ENCODE data around the gene PIM1.

The PIM1 gene

DNA sequence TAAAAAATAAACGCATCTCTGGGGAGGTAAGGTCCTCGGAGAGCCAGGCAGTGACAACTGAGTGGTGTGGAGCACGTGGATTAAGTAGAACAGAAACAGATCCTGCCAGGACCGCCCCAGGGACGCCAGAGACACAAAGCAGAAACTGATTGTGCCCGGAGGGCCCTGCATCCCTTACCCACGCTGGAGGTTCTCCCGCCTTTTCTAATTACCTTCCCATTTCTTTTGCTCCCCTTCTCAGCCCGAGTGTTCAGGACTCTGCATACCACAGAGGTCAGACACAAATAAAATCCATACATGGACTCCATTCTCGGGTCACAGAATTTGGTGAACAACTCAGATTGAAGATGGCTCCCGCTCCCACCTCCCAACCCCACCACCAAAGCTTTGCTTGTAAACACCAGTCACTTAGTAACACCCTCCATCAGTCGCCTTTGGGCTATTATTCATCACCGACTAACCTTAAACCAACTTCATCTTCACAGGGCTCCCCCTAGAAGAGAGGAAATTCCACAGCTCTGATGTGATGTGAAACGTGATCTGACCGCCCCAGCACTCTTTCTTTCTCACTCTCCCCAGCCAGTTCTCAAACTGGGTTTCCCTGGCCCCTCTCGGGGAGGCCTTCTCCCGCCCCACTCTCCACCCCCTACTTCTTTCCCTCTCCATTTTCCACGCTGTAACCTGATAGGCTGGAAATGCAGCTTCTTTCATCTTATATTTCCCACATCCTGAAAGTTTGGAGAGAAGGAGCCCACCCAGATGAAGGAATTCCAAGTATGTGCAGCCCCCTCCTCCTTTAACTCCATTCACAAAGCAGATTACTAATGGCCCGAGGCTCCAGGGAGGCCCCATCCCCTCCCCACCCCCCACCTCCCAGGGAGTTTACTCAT lies 32.5 kb upstream of the PIM1 start:
- no peak for DNase-seq

GRCh38 chr6:37138856-37139229 lies 31.1 kb upstream of the PIM1 start:
- no peak for DNase-seq

GRCh38 chr6:37139230-37139962 lies 30.6 kb upstream of the PIM1 start:
- no peak for DNase-seq

DNA sequence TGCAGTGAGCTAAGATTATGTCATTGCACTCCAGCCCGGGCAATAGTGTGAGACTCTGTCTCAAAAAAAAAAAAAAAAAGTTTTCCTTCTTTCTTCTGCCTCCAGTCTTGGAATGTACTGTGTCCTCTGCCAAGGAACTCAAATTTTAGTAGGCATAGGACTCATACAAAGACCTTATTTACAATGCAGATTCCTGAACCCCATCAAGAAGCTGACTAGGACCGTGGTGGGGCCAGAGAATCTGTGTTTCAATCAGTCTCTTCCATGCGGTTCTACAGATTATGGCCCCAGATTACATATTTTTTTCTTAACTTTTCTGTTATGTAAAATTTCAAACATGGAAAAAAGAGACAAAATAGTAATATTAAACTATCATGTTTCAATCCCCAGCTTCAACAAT lies 29.8 kb upstream of the PIM1 start:
- DNase-seq: no peak

DNA sequence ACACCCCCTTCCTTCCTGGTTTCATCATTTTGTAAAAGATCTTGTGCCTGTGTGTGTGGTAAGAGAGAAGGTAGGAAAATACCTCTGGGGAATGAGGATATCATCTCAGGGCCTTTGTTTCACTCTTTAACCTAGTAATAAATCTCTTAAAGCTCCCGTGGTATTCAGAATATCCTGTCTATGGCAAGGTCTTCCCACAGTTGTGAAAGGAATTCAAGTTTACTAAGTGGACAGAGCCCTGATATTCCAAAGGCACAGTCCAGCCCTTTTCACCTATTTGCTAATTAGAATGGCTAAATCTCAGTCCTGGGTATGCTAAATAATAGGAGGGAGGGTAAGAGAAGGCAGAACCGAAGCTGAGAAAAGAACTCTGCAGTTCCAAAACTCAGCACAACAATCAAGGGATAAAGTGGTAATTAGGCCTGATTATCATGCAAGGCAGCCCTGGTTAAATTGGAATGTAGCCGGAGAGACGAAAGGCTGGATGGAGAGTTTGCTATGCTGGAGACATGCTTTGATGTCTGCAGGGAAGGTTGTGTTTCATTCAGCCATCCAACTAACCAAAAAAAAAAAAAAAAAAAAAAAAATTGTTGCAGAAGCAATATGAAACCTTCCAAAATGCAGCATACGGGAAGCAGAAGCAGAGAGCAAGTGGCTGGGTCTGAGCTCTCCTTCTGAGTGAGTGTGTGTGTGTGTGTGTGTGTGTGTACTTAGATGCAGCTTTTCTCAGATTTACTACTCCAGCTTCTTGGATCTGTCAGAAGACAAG lies 28.5 kb upstream of the PIM1 start:
- no peak for DNase-seq

- DNase-seq: no peak
Measured at GRCh38 chr6:37142050-37142614, 27.8 kb upstream of the PIM1 start.

DNA sequence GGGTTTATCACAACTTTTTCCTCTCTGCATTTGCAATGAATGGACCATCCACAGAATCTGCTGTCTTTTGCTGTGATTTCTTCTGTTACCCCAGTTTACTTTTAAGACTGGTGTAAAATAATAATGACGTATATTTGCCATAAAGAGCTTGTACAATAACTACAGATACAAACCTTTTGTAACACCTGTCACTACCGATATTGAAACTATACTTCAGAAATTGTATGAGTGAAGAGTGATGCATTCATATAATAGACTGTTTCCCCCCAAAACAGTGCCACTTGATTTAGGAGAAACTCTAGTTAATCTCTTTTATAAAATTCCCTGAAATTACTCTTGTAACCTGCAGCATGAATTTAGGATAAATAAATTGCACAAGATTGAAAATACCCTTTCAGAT lies 26.4 kb upstream of the PIM1 start:
- DNase-seq: no peak

- no peak for DNase-seq
Measured at GRCh38 chr6:37145443-37145842, 24.5 kb upstream of the PIM1 start.

DNA sequence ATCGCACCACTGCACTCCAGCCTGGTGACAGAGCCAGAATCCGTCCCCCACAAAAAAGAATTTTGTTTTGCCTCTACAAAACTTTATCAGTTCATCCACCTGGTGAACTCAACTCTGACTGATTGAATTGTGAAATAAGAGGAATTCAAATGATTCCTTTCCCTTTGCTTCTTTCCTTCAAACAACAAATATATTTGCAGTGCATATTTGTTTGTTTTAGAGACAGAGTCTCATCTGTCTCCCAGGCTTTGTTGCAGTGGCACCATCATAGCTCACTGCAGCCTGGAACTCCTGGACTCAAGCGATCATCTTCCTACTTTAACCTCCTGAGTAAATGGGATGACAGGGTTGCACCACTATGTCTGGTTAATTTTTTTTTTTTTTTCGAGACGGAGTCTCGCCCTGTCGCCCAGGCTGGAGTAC lies 23.2 kb upstream of the PIM1 start:
- DNase-seq: no peak

DNA sequence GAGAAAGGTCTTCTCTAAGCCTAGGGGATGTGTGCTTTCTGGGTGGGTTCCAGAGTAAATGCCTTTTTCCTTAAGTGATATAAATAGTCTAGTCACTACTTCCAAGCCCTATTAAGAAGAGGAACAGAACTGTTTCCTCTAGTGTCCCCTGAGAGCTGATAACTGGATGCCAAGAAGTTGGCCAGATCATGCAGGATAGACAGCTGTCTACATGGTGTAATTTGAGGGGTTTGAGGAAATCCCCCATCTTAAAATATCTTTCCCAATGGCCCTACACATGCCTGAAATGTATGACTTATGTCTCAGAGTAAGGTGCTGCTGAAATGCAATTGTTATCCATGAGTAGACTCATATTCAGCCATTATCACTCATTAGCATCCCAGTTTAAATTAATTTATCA lies 20.2 kb upstream of the PIM1 start:
- DNase-seq: no peak

GRCh38 chr6:37150314-37150713 lies 19.6 kb upstream of the PIM1 start:
- DNase-seq: no peak

DNA sequence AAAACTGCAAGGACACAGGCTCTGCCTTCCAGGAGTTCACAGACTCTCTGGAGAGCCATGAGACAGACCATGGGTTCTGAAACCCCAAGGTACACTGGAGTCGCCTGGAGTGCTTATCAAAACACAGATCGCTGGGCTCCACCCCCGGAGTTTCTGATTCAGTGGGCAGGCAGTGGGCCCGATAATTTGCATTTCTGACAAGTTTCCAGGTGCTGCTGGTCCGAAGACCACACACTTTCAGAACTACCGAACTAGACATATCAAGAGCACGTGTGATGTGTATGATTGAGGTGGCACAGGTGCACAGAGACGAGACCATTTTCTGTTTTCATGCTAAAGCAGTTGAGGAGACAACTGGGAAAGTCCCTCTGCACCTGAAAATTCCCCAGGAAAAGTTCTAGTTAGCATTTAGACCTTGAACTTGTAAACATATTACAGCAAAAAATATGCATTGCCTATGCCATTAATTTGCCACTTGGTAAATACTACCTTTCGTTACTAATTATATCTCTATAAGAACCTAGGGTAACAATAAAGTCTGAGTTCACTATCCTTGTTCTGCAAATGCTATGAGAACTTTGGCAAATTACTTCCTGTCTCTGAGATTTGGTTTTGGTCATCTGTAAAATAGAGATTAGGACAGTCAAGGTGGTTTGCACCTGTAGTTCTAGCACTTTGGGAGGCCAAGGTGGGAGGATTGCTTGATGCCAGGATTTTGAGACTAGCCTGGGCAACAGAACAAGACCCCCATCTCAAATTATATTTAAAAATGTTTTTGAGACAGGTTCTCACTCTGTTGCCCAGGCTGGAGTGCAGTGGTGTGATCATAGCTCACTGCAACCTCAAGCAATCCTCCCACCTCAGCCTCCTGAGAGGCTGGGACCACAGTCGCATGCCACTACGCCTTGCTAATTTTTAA lies 14.3 kb upstream of the PIM1 start:
- no peak for DNase-seq

GRCh38 chr6:37158508-37158907 lies 11.4 kb upstream of the PIM1 start:
- no peak for DNase-seq

DNA sequence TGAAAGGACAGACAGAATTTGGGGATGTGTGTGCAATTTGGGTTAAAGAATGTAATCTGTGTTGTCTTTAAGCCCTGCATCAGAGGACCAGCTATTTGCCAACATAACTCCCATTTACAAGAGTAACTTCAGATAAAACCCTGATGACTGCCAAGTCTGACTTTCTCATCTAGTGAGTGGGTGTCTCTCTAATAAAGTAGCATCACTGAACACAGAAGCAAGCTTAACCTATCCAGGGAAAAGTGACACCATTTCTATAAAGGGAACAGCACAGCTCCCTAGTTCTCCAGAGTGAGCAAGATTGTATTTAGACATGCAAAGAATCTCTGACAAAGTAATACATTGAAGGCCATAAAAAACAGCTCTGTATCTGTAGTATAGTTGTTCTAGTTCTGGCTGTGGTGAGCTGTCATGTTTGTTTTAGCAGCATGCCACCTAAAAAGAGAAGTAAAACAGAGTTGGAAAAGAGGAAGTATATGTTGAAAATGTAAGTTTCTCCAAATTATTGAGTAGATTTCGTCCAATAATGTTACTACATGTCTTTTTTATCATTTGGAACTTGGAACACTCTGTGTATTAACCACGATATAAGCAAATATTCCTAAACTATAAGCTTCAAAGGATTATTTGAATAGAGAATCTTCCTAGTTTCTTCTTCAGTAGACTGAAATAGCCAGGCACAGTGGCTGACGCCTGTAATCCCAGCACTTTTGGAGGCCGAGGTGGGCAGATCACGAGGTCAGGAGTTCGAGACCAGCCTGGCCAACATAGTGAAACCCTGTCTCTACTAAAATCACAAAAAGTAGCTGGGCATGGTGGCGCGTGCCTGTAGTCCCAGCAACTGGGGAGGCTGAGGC lies 8.8 kb upstream of the PIM1 start:
- DNase-seq: no peak

GRCh38 chr6:37162740-37163139 lies 7.2 kb upstream of the PIM1 start:
- no peak for DNase-seq

GRCh38 chr6:37168163-37168758 lies 1.7 kb upstream of the PIM1 start:
- DNase-seq: no peak

- peak in 6 of 14 donors; percentile 48 to 70 (median 59) for DNase-seq
Measured at GRCh38 chr6:37168811-37169495, 999 bp upstream of the PIM1 start.

DNA sequence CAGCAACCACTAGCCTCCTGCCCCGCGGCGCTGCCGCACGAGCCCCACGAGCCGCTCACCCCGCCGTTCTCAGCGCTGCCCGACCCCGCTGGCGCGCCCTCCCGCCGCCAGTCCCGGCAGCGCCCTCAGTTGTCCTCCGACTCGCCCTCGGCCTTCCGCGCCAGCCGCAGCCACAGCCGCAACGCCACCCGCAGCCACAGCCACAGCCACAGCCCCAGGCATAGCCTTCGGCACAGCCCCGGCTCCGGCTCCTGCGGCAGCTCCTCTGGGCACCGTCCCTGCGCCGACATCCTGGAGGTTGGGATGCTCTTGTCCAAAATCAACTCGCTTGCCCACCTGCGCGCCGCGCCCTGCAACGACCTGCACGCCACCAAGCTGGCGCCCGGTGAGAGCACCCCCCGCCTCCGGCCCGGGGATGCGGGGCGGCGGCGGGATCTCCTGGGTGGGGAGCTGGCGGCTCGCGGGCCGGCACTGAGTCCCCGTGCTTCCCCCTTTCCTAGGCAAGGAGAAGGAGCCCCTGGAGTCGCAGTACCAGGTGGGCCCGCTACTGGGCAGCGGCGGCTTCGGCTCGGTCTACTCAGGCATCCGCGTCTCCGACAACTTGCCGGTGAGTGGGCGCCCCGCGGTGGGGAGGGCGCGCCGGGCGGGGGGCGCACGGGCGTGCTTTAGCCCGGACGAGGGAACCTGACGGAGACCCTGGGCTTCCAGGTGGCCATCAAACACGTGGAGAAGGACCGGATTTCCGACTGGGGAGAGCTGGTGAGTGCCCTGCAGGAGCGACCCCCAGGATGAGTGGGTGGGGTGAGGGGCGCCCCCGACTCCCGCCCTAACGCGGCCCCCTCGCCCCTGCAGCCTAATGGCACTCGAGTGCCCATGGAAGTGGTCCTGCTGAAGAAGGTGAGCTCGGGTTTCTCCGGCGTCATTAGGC lies 585 bp downstream of the PIM1 start:
- peak in 9 of 14 donors; percentile 48 to 84 (median 59) for DNase-seq

Measured in C1 segment of cervical spinal cord (tissue), 14 donors.